HG02973 (cell line): ENCODE data around the gene PRR36.

Experiments
- ATAC-seq: cut with Tn5 transposase; IDR thresholded peaks from one replicate; pipeline ENCODE4 v1.9.1; 2021; ENCODE audit warnings: moderate library complexity; ENCODE audit not compliant: unreplicated experiment

The PRR36 gene

GRCh38 chr19:7913652-7914051 lies 39.5 kb upstream of the PRR36 start:
- ATAC-seq = no peak

GRCh38 chr19:7912697-7913564 lies 38.7 kb upstream of the PRR36 start:
- ATAC-seq = no peak

GRCh38 chr19:7912144-7912696 lies 38.0 kb upstream of the PRR36 start:
- ATAC-seq = no peak

GRCh38 chr19:7911508-7912143 lies 37.4 kb upstream of the PRR36 start:
- no peak for ATAC-seq

GRCh38 chr19:7910321-7911161 lies 36.4 kb upstream of the PRR36 start:
- ATAC-seq = no peak

GRCh38 chr19:7909471-7910067 lies 35.4 kb upstream of the PRR36 start:
- ATAC-seq = no peak

GRCh38 chr19:7908742-7909461 lies 34.7 kb upstream of the PRR36 start:
- no peak for ATAC-seq

- no peak for ATAC-seq
Measured at GRCh38 chr19:7908078-7908699, 34.0 kb upstream of the PRR36 start.

- no peak for ATAC-seq
Measured at GRCh38 chr19:7907544-7907943, 33.4 kb upstream of the PRR36 start.

- no peak for ATAC-seq
Measured at GRCh38 chr19:7907122-7907521, 32.9 kb upstream of the PRR36 start.

GRCh38 chr19:7905859-7906258 lies 31.7 kb upstream of the PRR36 start:
- ATAC-seq = no peak

GRCh38 chr19:7905268-7905667 lies 31.1 kb upstream of the PRR36 start:
- no peak for ATAC-seq

GRCh38 chr19:7904074-7905020 lies 30.2 kb upstream of the PRR36 start:
- peak; percentile 30 for ATAC-seq

GRCh38 chr19:7903244-7904073 lies 29.3 kb upstream of the PRR36 start, which contains the start of gene MAP2K7:
TSS of gene MAP2K7 (plus strand) at chr19:7903877. CDS start at chr19:7903945, 68 bp downstream.
- peak; percentile 72 for ATAC-seq

- no peak for ATAC-seq
Measured at GRCh38 chr19:7902796-7903243, 28.6 kb upstream of the PRR36 start.

GRCh38 chr19:7901337-7901736 lies 27.1 kb upstream of the PRR36 start:
- no peak for ATAC-seq

- ATAC-seq = no peak
Measured at GRCh38 chr19:7900931-7901330, 26.7 kb upstream of the PRR36 start.
